CD4-positive, CD25-positive, alpha-beta regulatory T cell (primary cell): ENCODE results near the gene SLC5A5. TPM values are rescaled to one million over a fixed set of nuclear protein-coding genes. Genes with fewer than 3 reads are reported as not detected.

Experiments
- ATAC-seq, 2 donors: fragments of 150-1000 bp; cut with Tn5 transposase; one replicate each; pipeline ENCODE4 v1.10.0; 2021; ENCODE audit warnings: low read depth in 2 of 2, moderate number of reproducible peaks in 2 of 2, moderate library complexity in 1 of 2
- DNase-seq, 3 donors: peaks; one replicate each; pipeline versions ENCODE4 v3.0.0 to v3.0.0-alpha.2; 2012 to 2022; ENCODE audit warnings: mixed read lengths in 1 of 3
- H3K27ac ChIP-seq: one replicate; pipeline ENCODE4 v1.7.0; 2013; ENCODE audit warnings: mild to moderate bottlenecking, low read length; ENCODE audit not compliant: insufficient read depth, poor library complexity, severe bottlenecking
- H3K27me3 ChIP-seq: one replicate; pipeline ENCODE4 v1.7.0; 2013; ENCODE audit warnings: low read length; ENCODE audit not compliant: control insufficient read depth, insufficient read depth
- H3K36me3 ChIP-seq: one replicate; pipeline ENCODE4 v1.7.0; 2013; ENCODE audit warnings: mild to moderate bottlenecking, low read length, moderate library complexity; ENCODE audit not compliant: control insufficient read depth, insufficient read depth
- H3K4me1 ChIP-seq: 2 replicates; pipeline ENCODE4 v1.7.0; 2013; ENCODE audit warnings: mild to moderate bottlenecking, low read length; ENCODE audit not compliant: insufficient read depth, control insufficient read depth, poor library complexity, severe bottlenecking
- H3K4me3 ChIP-seq: one replicate; pipeline ENCODE4 v1.7.0; 2013; ENCODE audit warnings: low read depth, mild to moderate bottlenecking, low read length, moderate library complexity
- H3K9me3 ChIP-seq, 2 experiments: 1 replicate in 1 of 2; 2 replicates in 1 of 2; pipeline ENCODE4 v1.7.0; 2013; ENCODE audit warnings: low read length in 2 of 2, mild to moderate bottlenecking in 1 of 2, moderate library complexity in 1 of 2; ENCODE audit not compliant: control insufficient read depth in 2 of 2
- H3K27ac Mint-ChIP-seq, 3 donors: one replicate each; pipeline ENCODE4 v1.8.0; 2020 to 2022; ENCODE audit warnings: mild to moderate bottlenecking in 3 of 3, mixed read lengths in 3 of 3, moderate library complexity in 2 of 3
- H3K27me3 Mint-ChIP-seq: one replicate; pipeline ENCODE4 v1.8.0; 2022; ENCODE audit warnings: mild to moderate bottlenecking, mixed read lengths
- H3K36me3 Mint-ChIP-seq: one replicate; pipeline ENCODE4 v1.8.0; 2020; ENCODE audit warnings: mixed read lengths
- H3K4me1 Mint-ChIP-seq, 4 donors: one replicate each; pipeline ENCODE4 v1.8.0; 2020 to 2022; ENCODE audit warnings: mixed read lengths in 4 of 4, mild to moderate bottlenecking in 1 of 4
- H3K4me3 Mint-ChIP-seq, 4 donors: one replicate each; pipeline ENCODE4 v1.8.0; 2020 to 2022; ENCODE audit warnings: mild to moderate bottlenecking in 4 of 4, mixed read lengths in 4 of 4, moderate library complexity in 3 of 4
- H3K9me3 Mint-ChIP-seq, 7 donors: one replicate each; pipeline ENCODE4 v1.8.0; 2020 to 2022; ENCODE audit warnings: mixed read lengths in 7 of 7, mild to moderate bottlenecking in 3 of 7, moderate library complexity in 2 of 7
- polyA plus RNA-seq, 4 donors: library from polyadenylated mRNA; unstranded; fragments of 300-500 nt; fragmentation: Illumina TruSeq; gene quantifications; one replicate each; pipeline ENCODE4 v1.2.3, GENCODE V29; 2021
- total RNA-seq: library from RNA; stranded (reverse); gene quantifications from one replicate; pipeline ENCODE4 v1.2.3, GENCODE V29; 2022

SLC5A5 gene
- total and polyA plus RNA-seq, 5 donors from 2014 or later, result 0.76 to 1.8 (median 1.2) TPM

DNA sequence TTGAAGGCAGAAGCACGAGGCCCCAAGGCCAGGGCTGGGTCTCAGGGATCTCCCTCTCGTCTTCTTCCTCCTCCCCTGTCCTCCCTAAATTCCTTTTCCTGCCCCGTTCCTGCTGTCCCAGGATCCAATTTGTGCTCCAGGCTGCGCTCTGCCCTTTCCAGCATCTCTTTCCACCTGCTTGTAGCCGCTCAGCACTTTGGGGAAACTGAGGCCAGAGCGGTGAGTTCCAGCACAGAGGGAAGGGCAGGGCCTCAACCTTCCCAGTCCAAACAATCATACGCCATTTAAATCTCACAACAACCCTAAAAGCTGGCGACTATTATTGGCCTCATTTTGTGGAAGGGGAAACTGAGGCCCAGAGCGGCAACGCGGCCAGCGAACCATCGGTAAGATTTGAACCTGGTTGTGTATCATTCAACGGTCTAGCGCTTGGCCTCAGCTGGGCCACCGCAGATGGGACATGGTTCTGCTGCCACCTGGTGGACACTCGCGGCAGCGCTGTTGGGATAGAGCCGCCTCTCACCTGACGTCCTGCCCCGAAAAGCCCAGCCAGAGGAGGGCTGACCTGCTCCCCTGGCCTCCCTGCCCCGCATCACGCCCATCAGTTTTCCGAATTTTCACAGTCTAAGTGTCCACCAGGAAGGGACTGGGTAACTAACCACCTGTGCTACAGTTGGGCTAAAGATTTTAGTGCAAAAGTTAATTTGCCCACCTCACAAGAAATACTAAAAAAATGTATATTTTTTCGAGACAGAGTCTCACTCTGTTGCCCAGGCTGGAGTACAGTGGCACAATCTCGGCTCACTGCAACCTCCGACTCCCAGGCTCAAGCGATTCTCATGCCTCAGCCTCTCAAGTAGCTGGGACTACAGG is 16.2 kb upstream of the SLC5A5 start:
- H3K27me3 ChIP-seq, result no peaks in the 10 kb centered on the region
- peak; percentile 15 to 16 for ATAC-seq
- peak; percentile 79 to 84 (median 82) for DNase-seq
- H3K4me1 ChIP-seq, result peaks cover 26% of the 10 kb centered on the region
- H3K4me1 Mint-ChIP-seq, result peaks cover 9 to 33% (median 22%) of the 10 kb centered on the region in 4 donors
- peak overlapping the region in 2 of 4 donors; percentile 7 to 24 for H3K4me3 Mint-ChIP-seq
- no peaks in the 10 kb centered on the region for H3K27me3 Mint-ChIP-seq
- no peaks in the 10 kb centered on the region for H3K36me3 ChIP-seq
- H3K9me3 ChIP-seq, result no peaks in the 10 kb centered on the region
- H3K27ac Mint-ChIP-seq, result peak overlapping the region in 2 of 3 donors; percentile 38 to 42
- no peak overlapping the region for H3K27ac ChIP-seq
- peaks cover 8% of the 10 kb centered on the region for H3K36me3 Mint-ChIP-seq
- no peak overlapping the region for H3K4me3 ChIP-seq
- H3K9me3 Mint-ChIP-seq, result no peaks in the 10 kb centered on the region

DNA sequence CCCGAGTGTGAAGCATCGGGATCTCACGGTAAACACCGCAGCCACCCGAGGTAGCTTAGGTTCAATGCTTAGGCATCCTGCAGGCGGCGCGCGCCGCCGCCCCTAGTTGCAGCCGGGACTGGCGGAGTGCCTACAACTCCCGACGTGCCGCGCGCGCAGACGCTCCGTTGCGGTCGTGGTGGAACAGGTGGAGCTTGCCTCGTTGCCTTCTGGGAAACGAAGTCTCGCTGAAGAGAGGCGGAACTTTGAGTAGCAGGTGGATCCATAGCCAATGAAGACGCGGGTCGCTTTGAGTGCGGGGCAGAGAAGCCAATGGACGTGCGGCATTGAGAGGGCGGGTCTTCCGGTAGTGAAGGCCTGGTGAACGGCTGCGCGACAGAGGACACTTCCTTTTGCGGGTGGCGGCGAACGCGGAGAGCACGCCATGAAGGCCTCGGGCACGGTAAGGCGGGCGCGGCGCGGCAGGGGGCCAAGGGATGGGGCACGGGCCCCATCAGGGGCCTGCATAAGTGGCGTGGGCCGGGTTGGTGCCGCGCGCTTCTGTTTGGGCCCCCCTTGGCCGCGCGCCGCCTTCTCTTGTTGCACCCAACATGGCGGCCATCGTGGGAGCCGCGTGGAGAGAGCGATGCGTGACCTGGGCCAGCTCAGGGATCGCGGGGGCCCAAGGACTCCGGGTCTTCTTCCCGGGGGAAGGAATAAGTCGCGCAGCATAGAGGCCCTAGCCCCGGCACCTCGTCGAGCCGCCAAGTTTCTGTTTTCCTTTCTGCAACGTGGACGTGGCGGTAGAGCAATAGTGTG is 12.0 kb upstream of the SLC5A5 start, which contains the start of gene RPL18A:
RPL18A (plus strand) TSS at position 378 of the 798 bp plus-strand sequence; CDS start at position 425, 47 bp downstream.
- Histone ChIP-seq H3K4me3 (peak within 1 kb of the TSS; percentile 92), H3K4me1 (peaks cover 29% of the 10 kb centered on the region), H3K27ac (peak within 1 kb of the TSS; percentile 79), H3K27me3 (no peaks in the 10 kb centered on the region), H3K36me3 (peaks cover 31% of the 10 kb centered on the region), H3K9me3 (no peaks in the 10 kb centered on the region)
- H3K9me3 Mint-ChIP-seq, result no peaks in the 10 kb centered on the region
- peak within 1 kb of the TSS; percentile 93 to 100 (median 97) for H3K4me3 Mint-ChIP-seq
- no peaks in the 10 kb centered on the region for H3K27me3 Mint-ChIP-seq
- H3K36me3 Mint-ChIP-seq, result peaks cover 14% of the 10 kb centered on the region
- peaks cover 6 to 47% (median 21%) of the 10 kb centered on the region in 4 donors for H3K4me1 Mint-ChIP-seq
- DNase-seq (peak; percentile 99 to 100 (median 99)), ATAC-seq (peak; percentile 97)
- H3K27ac Mint-ChIP-seq, result peak within 1 kb of the TSS; percentile 94 to 100 (median 98)

DNA sequence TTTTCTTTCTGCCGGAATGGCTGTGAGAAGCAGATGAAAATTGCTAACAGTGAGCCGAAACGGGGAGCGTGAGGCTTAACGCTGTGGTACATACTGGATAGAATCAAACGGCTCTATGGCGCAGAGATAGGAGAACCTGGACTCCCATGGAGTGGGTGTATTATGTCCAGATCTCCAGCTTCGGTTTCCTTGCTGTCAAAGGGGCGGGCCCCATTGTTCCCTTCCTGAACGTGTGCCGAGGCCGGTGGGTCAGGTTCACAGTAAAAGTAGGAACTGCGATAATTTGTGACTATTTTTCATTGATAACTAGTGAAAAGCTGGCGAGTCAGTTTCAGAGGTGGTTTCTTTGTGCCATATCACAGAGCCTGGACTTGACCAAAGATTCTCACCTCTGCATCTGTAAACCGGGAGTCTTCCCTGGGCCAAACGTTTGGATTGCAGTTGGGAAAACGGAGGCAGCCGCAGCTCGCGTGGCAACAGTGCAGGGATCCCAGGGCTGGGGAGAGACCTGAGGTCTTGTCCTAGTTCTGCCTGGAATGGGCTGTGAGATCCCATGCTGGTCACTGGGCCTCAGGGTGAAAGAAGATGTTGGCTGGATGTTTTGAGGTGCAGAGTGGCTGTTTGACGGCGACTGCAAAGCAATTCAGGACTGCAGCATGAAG is 11.3 kb upstream of the SLC5A5 start:
- peaks cover 25% of the 10 kb centered on the region for H3K4me1 ChIP-seq
- H3K27ac Mint-ChIP-seq, result peak overlapping the region; percentile 61 to 98 (median 94)
- peaks cover 31% of the 10 kb centered on the region for H3K36me3 ChIP-seq
- H3K36me3 Mint-ChIP-seq, result peaks cover 16% of the 10 kb centered on the region
- ATAC-seq (no peak), DNase-seq (no peak)
- no peaks in the 10 kb centered on the region for H3K9me3 Mint-ChIP-seq
- H3K9me3 ChIP-seq, result no peaks in the 10 kb centered on the region
- no peaks in the 10 kb centered on the region for H3K27me3 Mint-ChIP-seq
- peak overlapping the region; percentile 93 to 100 (median 97) for H3K4me3 Mint-ChIP-seq
- H3K27me3 ChIP-seq, result no peaks in the 10 kb centered on the region
- peak overlapping the region; percentile 79 for H3K27ac ChIP-seq
- peaks cover 6 to 44% (median 18%) of the 10 kb centered on the region in 4 donors for H3K4me1 Mint-ChIP-seq
- H3K4me3 ChIP-seq, result peak overlapping the region; percentile 92

DNA sequence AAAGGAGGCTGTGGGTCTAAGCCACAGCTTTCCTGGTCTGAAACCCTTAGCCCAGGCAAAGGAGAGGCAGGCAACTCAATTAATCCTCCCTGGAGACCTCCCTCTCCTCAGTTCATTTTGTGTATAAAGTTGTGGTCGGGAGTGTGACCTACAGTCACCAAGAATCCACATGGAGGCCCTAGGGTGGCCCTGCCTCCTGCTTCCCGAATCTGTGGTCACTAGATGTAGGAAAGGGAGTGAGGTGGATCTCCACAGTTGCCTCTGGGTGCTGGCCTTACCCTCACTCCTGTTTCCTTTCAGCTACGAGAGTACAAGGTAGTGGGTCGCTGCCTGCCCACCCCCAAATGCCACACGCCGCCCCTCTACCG is 10.8 kb upstream of the SLC5A5 start:
- ATAC-seq (no peak), DNase-seq (no peak)
- H3K27me3 ChIP-seq, result no peaks in the 10 kb centered on the region
- H3K27ac Mint-ChIP-seq, result peak overlapping the region in 2 of 3 donors; percentile 94 to 98
- H3K9me3 Mint-ChIP-seq, result no peaks in the 10 kb centered on the region
- peak overlapping the region; percentile 79 for H3K27ac ChIP-seq
- H3K36me3 ChIP-seq, result peaks cover 31% of the 10 kb centered on the region
- peaks cover 17% of the 10 kb centered on the region for H3K36me3 Mint-ChIP-seq
- peak overlapping the region; percentile 93 to 100 (median 97) for H3K4me3 Mint-ChIP-seq
- peak overlapping the region; percentile 92 for H3K4me3 ChIP-seq
- peaks cover 6 to 41% (median 14%) of the 10 kb centered on the region in 4 donors for H3K4me1 Mint-ChIP-seq
- peaks cover 21% of the 10 kb centered on the region for H3K4me1 ChIP-seq
- H3K9me3 ChIP-seq, result no peaks in the 10 kb centered on the region
- no peaks in the 10 kb centered on the region for H3K27me3 Mint-ChIP-seq

DNA sequence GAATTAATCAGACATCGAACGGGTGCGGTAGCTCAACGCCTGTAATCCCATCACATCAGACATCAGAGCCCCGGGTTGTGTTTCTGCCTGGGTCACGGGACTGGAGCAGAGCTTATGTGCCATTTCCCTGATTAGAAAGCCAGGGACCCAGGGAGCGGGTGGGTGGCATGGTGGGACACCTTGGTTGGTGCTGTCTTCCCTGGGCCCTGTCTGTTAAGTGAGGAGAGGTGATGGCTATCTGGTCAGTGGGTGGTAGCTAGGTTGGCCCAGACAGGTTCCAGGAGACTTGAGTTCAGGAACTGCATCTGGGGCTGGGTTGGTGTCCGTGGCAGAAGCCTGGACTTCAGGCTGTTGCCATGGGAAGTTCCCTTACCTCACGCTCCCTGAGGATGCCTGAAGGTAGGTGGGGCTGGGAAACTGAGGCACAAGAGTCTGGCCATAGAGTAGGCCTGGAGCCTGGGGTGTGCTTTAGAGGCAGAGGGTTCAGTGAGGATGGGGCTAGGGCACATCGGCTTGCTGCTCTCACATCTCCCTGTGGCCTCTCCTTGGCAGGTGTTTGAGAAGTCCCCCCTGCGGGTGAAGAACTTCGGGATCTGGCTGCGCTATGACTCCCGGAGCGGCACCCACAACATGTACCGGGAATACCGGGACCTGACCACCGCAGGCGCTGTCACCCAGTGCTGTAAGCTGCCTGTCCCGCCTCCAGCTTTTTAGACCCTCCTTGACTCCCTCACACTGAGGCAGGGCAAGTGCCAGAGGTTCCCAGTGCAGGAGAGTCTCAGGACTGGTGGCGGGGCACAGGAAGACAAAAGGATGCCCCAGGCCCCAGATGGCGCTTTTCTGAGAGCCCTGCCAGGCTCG is 10.0 kb upstream of the SLC5A5 start:
- no peak overlapping the region for H3K4me3 ChIP-seq
- H3K27me3 ChIP-seq, result no peaks in the 10 kb centered on the region
- peak overlapping the region; percentile 79 for H3K27ac ChIP-seq
- H3K4me1 ChIP-seq, result peaks cover 21% of the 10 kb centered on the region
- no peaks in the 10 kb centered on the region for H3K9me3 ChIP-seq
- ATAC-seq (no peak), DNase-seq (no peak)
- no peaks in the 10 kb centered on the region for H3K27me3 Mint-ChIP-seq
- peak overlapping the region; percentile 93 to 100 (median 97) for H3K4me3 Mint-ChIP-seq
- peak overlapping the region; percentile 91 to 98 (median 94) for H3K27ac Mint-ChIP-seq
- H3K4me1 Mint-ChIP-seq, result peaks cover 6 to 41% (median 14%) of the 10 kb centered on the region in 4 donors
- peaks cover 0 to 2% (median 0%) of the 10 kb centered on the region in 7 donors for H3K9me3 Mint-ChIP-seq
- H3K36me3 Mint-ChIP-seq, result peaks cover 17% of the 10 kb centered on the region
- H3K36me3 ChIP-seq, result peaks cover 31% of the 10 kb centered on the region

DNA sequence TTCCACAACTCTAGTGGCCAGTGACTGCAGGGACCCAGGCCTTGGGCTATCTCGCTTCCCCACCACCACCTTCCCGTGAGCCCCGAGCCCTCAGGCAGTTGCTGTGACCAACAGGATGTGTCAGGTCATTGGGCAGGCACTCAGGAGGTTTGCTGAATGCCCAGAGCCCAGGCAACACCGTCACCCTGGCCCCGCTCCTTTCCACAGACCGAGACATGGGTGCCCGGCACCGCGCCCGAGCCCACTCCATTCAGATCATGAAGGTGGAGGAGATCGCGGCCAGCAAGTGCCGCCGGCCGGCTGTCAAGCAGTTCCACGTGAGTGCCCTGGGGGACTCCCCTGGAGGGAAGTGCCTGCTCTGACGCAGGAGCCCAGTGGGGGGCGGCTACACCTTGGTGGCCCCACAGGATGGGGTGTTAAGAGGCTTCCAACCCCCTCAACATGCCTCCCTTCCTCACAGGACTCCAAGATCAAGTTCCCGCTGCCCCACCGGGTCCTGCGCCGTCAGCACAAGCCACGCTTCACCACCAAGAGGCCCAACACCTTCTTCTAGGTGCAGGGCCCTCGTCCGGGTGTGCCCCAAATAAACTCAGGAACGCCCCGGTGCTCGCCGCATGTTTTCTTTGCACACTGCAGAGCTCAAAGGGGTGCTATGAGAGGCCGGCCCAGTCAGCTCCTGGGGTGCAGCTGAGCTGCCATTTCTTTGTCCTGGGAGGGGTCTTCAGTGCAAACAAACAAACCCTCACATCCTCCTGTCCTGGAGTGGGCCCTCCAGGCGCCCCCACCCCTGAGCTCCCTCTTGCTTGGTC is 8.8 kb upstream of the SLC5A5 start:
- ATAC-seq (no peak), DNase-seq (no peak)
- no peaks in the 10 kb centered on the region for H3K27me3 ChIP-seq
- H3K27ac ChIP-seq, result no peak overlapping the region
- H3K9me3 ChIP-seq, result no peaks in the 10 kb centered on the region
- H3K27me3 Mint-ChIP-seq, result no peaks in the 10 kb centered on the region
- H3K4me1 Mint-ChIP-seq, result peaks cover 6 to 41% (median 14%) of the 10 kb centered on the region in 4 donors
- H3K9me3 Mint-ChIP-seq, result peaks cover 0 to 2% (median 0%) of the 10 kb centered on the region in 7 donors
- peaks cover 17% of the 10 kb centered on the region for H3K36me3 Mint-ChIP-seq
- H3K4me3 Mint-ChIP-seq, result peak overlapping the region in 2 of 4 donors; percentile 70 to 72
- no peak overlapping the region for H3K4me3 ChIP-seq
- peak overlapping the region in 1 of 3 donors; percentile 65 for H3K27ac Mint-ChIP-seq
- peaks cover 21% of the 10 kb centered on the region for H3K4me1 ChIP-seq
- peaks cover 31% of the 10 kb centered on the region for H3K36me3 ChIP-seq
